ENCODE results near the gene SH3BGRL3. TPM values are rescaled to one million over a fixed set of nuclear protein-coding genes. Genes with fewer than 3 reads are reported as not detected.
"Not testable (repeated sequence)": the region's sequence is repeated elsewhere in the genome, so short reads cannot be mapped to it uniquely, and the experiment has no call there.

SH3BGRL3 gene
- total RNA-seq, result 10 to 100 TPM; 24.4 to 25.4 TPM
- 76.6 TPM for polyA plus RNA-seq (ENCODE audit: insufficient read depth, low read depth, low replicate concordance)
- long read RNA-seq, donor 1, transcript SH3BGRL3-201 (3 exons, 1,661 nt), result major isoform, 57 of 61 reads
- long read RNA-seq, donor 1, partial matches to known transcripts, result 0 of 61 reads
- long read RNA-seq, donor 1, other reads (novel, unspliced or antisense), result 0 of 61 reads
- long read RNA-seq, donor 2, transcript SH3BGRL3-201 (3 exons, 1,661 nt), result major isoform, 42 of 52 reads
- long read RNA-seq, donor 2, partial matches to known transcripts, result 7 of 52 reads
- long read RNA-seq, donor 2, other reads (novel, unspliced or antisense), result 0 of 52 reads

- no peaks in the 10 kb centered on the region for H3K36me3 ChIP-seq (ENCODE audit: low read depth, missing control alignments)
- no peaks in the 10 kb centered on the region for H3K9me3 ChIP-seq
- H3K4me1 ChIP-seq, result peaks cover 46% of the 10 kb centered on the region
- DNase-seq, result peak; percentile 85
- TF ChIP-seq POLR2A (IDR thresholded peaks at IDR 0.05) (peak; percentile 54), CTCF (IDR thresholded peaks at IDR 0.05) (no peak)
- H3K4me3 ChIP-seq, result peak within 1 kb of the TSS; percentile 72 to 81
- H3K27ac ChIP-seq, result peak within 1 kb of the TSS; percentile 75 to 87
- 10 to 12% methylated on average over 6 to 41 of the region's 66 CpGs for WGBS, 2 donors
- H3K27me3 ChIP-seq, result no peaks in the 10 kb centered on the region
- intact Hi-C loops (cut with DNase I; ENCODE audit: low total_unique reads), result loop anchor here (10.0 kb wide), 1 partner anchor 45 kb away; no protein-coding TSS in a partner anchor
Observed at GRCh38 chr1:26279456-26280332, at the start of gene SH3BGRL3. Gene SH3BGRL3, plus strand, starts transcription at chr1:26280086. Its CDS starts 70 bp downstream, at chr1:26280156.

GRCh38 chr1:26230682-26231081 is 49.2 kb upstream of the SH3BGRL3 start:
- H3K9me3 ChIP-seq; H3K4me1 ChIP-seq; H3K4me3 ChIP-seq; H3K36me3 ChIP-seq (ENCODE audit: low read depth, missing control alignments); DNase-seq; H3K27ac ChIP-seq; H3K27me3 ChIP-seq; intact Hi-C loops (cut with DNase I; ENCODE audit: low total_unique reads): not testable (repeated sequence)
- 81 to 84% methylated on average over 2 of the region's 2 CpGs for WGBS, 2 donors

GRCh38 chr1:26233903-26234643 is 45.8 kb upstream of the SH3BGRL3 start, which contains the start of gene CEP85:
Gene CEP85, plus strand, starts transcription at chr1:26234200. Its CDS starts 5,584 bp downstream, at chr1:26239784.
- peak within 1 kb of the TSS; percentile 67 to 69 for H3K4me3 ChIP-seq
- H3K4me1 ChIP-seq, result no peaks in the 10 kb centered on the region
- intact Hi-C loops (cut with DNase I; ENCODE audit: low total_unique reads), result no loop called here
- peak; percentile 99 for DNase-seq
- no peaks in the 10 kb centered on the region for H3K9me3 ChIP-seq
- peak; percentile 61 to 87 (median 82) for TF ChIP-seq CTCF (IDR thresholded peaks at IDR 0.05)
- peak; percentile 23 for TF ChIP-seq POLR2A (IDR thresholded peaks at IDR 0.05)
- no peaks in the 10 kb centered on the region for H3K27me3 ChIP-seq
- WGBS, 2 donors, result 0% methylated on average over 51 to 71 of the region's 73 CpGs
- H3K27ac ChIP-seq, result peak within 1 kb of the TSS; percentile 78 to 91
- H3K36me3 ChIP-seq (ENCODE audit: low read depth, missing control alignments), result no peaks in the 10 kb centered on the region

GRCh38 chr1:26234644-26235370 is 45.1 kb upstream of the SH3BGRL3 start:
- Histone ChIP-seq H3K27me3 (no peaks in the 10 kb centered on the region), H3K4me1 (no peaks in the 10 kb centered on the region), H3K4me3 (peak overlapping the region; percentile 67 to 69), H3K27ac (peak overlapping the region; percentile 78 to 91), H3K9me3 (no peaks in the 10 kb centered on the region), H3K36me3 (ENCODE audit: low read depth, missing control alignments) (no peaks in the 10 kb centered on the region)
- no peak for DNase-seq
- TF ChIP-seq POLR2A (IDR thresholded peaks at IDR 0.05), result no peak
- TF ChIP-seq CTCF (IDR thresholded peaks at IDR 0.05), result no peak
- 2 to 6% methylated on average over 30 of the region's 30 CpGs for WGBS, 2 donors
- intact Hi-C loops (cut with DNase I; ENCODE audit: low total_unique reads), result no loop called here
